GM18868 (cell line): ENCODE data around the gene RAB11FIP4.
A peak's percentile ranks its signal among the peaks of the same experiment; 100 is the strongest.

ENCODE experiments used
- ATAC-seq: cut with Tn5 transposase; IDR thresholded peaks from one replicate; pipeline ENCODE4 v1.9.1; 2021; ENCODE audit warnings: mild to moderate bottlenecking, moderate library complexity; ENCODE audit not compliant: unreplicated experiment

Gene RAB11FIP4

DNA sequence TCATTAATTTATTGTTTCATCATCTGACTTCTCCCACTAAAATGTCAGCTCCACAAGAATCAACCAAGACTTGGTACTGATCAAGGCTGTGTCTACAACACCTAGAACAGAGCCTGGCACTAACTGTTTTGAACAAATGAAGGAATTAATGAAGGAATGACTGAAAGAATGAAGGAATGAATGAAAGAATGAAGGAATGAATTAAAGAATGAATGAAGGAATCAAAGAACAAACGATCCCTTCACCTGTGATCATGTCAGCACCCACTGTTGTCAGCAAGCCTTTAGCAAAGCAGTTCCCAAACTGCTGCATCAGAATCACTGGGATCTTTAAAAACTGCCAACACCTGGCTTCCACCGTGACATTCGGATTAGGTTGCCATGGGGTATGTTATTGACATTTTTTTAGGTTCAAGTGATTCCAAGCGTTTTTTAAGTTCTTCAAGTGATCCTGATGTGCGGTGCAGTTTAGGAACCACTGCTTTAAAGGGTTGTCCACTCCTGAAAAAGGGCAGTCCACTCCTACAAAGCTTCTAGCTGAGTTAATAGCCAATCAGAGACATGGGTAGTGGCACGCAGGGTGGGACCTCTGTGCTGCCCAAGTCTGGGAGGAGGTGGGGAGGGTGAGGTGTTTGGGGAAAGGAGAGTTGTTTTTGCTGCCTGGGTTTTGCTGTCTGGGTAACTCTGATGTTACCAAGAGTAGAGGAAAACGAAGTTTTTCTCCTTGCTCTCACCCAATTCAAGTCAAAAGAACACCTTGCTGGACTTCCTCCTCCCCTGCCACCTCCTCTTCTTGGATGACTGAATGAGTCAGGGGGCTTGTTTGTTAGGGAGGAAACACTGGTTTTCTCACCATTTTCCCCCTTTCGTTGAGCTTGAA is 89.7 kb downstream of the RAB11FIP4 start:
- no peak for ATAC-seq

DNA sequence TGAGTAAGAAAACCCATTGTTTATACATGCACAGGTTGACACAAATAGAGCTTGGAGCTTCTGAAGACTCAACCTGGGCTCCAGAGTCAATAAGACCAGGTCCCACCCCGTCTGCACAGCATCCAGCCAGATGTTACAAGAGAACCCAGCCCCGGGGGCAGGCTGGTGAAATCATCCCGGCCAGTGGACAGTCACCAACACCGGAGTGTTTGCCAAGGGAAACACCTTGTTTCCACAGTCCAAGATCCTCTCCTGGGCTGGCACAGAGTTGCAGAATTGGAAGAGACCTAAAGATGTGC is 90.3 kb downstream of the RAB11FIP4 start:
- no peak for ATAC-seq

DNA sequence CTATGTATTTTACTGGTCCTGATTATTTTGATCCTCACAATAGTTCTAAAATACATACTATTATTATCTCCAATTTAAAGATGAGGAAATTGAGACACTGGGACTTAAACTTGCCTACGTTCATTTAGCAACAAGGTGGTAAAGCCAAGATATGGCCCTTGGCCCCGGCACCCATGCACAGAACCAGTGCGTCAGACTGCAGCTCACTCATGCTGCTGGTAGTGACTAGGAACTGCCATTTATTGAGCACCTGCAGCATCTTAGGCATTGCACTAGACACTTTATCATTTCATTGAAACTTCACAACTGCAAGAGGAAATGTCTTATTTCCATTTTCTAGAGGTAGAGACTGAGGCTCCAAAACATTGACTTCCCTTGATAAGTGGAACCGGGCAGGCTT is 93.3 kb downstream of the RAB11FIP4 start:
- no peak for ATAC-seq

DNA sequence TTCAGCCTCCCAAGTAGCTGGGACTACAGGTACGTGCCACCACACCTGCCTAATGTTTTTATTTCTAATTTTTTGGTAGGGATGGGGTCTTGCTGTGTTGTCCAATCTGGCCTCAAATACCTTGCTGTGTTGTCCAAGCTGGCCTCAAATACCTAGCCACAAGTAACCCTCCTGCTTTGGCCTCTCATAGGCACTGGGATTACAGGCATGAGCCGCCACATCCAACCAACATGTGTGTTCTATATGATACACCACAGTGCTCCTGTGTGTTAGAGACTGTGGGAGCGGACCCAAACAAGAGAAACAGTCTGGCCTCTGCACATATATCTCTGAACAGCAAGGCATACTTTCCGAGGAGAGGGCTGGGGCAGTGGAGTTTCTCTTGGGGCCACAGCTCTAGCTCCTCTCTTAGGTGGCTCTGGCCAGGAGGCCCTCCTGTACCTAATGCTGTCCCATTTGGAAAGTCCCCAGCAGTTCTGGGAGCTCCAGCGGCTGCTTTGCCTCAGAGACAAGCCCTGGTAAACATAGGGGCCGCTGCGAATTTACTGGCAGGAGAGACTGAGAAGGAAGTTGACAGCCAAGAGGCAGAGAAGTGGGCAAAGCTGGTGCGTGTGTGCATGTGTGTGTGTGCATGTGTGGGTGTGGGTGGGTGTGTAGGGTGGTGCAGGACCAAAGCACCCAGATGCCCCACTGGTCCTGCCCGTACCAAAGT is 95.0 kb downstream of the RAB11FIP4 start:
- ATAC-seq = no peak

DNA sequence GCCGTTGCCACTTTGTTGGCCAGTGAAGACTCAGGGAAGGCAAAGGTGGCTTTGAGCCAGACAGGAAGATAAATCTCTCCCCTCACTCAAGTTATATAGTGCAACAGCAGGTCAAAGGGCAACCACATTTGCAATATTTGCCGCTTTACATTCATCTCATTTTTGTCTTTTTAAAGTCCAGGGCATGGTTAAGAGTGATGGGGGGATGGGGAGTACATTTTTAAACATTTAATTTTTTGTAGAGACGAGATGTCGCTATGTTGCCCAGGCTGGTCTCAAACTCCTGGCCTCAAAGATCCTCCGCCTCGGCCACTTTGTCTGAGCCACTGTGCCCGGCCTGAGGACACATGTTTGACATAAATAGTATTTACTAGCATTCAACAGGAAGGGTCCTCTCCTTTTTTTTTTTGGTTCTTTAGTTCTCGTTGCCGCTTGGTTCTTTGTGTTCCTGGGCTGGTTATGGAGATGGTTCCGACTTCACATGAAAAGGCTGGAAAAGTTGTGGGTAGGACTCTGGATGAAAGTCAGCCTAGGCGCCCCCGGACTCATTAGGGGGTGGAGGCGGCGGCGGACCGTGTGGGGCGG is 95.7 kb downstream of the RAB11FIP4 start:
- ATAC-seq = no peak

DNA sequence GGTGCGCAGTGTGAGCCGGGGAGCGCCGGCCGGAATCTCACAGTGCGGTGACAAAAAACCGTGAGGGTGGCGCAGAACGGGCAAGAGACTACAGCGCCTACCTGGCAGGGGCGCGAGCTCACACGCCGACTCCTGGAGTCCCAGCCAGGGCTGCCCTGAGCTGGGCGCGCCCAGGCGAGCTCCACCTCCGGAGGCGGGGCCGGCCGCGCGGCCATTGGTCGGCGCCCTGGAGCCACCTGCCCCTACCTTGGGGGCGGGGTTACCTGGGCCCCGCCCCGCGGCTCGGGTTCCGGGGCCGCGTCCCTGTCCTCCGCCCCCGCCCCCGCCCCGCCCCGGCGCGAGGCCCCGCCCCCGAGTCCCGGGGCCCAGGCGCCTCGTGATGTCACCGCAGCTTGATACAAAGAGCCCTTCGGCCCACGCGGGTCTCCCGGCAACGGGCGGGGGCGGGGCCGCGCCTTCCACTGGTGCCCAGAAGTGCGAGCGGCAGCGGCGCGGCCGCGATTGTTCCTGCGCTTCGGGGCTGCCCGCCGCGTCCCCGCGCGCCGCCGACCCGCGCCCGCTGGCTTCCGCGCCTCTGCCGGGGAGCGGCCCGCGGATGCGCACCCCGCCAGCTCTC is 96.3 kb downstream of the RAB11FIP4 start:
- peak; percentile 73 for ATAC-seq

DNA sequence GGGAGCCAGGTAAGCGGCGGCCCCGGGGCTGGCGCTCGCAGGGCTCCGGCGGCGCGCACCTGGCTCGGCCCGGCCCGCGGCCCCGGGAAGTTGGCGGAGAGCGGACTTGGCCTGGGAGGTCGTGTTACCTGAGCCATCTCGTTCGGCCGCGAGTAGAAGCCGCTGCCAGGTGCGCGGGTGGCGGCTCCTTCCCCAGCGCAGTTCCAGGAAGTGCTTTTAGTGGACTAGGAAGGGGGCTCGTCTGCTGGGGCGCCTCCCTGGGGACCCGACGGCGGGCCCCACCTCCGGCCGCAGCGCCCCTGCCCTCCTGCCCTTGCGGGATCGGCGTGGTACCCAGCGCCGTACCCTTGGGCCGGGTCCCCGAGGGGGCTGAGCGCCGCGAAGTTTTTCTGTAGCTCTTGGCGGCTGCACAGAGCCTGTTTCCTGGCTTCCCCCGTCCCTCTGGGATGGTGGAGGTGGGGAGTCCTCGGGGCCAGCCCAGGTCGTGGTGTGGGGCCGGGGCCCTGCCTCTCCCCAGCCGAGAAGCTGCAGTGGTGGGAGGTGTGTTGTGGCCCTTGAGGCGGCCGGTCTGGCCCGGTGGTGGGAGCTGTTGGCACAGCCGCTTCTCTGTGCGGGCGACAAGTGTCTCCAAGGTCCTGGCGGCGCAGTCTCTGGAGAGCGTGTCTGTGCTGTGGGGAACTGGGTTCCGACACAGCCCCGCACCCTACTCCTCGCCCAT is 96.9 kb downstream of the RAB11FIP4 start:
- no peak for ATAC-seq

DNA sequence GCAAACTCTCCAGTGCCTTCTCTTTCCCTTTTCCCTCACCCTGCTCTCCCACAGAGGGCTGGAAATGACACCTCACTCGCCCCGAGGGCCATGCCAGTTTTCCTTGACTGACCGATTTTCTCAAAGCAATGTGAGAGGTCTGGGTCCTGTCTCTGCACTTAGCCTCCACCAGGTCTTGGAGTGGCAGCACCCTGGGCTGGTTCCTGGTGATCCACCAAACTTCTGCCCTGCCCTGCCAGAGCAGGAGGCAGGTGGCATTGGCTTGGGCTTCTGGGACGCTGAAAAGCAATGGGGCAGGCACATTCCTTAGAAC is 97.5 kb downstream of the RAB11FIP4 start:
- ATAC-seq = no peak

DNA sequence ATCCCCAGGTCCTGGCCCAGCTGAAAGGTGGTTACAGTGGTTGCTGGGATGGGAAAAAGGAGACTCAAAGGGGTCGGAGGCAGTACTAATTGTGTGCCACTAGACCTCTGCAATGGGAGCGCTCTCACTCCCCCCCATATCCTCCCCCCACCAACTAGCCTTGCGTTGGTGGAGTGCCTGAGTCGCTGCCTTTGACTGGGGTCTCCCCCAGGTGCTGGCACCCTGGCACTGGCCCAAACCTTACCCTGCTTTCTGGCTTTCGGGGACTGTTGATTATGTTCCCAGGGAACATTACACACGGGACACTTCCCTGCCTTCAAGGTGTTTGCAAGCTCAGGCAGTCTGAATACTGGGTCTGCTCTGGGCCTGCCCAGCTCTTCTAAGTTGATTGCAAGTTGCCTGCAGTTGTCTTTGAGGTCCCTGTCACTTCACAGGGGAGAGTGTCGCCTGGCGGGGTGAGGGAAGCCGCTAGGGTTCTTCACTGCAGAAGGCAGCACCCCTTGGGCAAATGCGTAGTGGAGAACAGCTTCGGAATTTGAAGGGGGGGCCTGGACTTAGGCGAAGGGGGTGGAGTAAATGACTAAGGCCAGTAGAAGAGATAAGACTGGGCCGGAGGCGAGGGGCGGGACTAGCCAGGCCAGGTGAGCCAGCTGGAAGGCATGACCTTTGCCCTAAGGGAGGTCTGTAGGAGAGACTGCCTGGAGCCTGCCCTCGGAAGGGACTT is 98.0 kb downstream of the RAB11FIP4 start:
- ATAC-seq = no peak

DNA sequence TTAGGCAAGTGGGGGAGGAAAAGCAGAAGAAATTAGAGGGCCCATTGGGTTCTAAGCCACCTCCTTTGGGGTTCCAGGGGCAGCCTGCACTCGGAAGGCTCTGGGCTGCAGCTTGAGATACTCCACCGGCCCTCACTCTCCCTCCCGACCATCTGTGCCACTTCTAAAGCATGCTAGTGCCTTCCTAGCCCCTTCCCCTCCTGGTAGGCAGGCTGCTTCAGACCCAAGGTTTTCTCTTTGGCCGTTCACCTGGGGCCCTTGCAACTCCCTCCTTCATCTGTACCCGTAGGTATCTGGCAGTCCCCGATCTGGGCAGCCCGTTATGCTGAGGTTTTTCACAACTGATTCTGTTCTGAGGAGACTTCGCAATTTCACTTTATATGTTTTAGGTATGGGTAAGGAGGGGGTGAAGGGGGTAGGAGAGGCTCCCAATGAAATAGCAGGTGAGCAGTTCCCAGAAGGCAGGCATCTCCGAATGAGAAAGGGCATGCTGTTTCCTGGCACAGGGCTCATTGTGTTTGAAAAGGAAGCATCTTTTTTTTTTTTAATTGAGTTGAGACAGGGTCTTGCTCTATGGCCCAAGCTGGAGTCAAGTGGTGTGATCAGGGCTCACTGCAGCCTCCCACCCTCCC is 98.7 kb downstream of the RAB11FIP4 start:
- no peak for ATAC-seq

DNA sequence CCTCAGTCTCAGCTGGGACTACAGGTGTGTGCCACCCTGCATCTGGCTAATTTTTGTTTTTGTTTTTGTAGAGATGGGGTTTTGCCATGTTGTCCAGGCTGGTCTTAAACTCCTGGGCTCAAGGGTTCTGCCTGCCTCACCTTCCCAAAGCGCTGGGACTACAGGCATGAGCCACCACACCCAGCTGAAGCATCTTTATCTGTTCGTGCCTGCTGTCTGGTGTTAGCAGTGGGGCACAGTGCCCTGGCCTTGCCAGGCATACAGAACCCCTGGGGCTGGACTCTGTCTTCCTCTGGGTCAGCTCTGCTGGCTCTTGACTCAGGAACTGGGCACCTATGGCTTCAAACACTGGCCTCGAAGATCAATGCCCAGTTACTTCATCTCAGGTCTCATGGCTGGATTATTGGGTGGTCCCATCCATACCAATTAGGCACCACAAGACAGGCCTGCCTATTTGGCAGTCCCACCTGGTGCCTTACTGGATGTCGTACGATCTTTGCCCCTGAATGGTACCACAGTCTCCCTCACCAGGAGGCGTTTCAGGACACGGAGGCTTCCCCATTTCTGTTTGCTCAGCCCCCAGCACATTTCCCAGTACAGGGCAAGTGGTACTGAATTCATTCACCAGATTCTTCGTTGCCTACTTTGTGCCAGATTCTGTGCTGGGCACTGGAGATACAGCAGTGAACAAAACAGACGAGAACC is 99.3 kb downstream of the RAB11FIP4 start:
- no peak for ATAC-seq

DNA sequence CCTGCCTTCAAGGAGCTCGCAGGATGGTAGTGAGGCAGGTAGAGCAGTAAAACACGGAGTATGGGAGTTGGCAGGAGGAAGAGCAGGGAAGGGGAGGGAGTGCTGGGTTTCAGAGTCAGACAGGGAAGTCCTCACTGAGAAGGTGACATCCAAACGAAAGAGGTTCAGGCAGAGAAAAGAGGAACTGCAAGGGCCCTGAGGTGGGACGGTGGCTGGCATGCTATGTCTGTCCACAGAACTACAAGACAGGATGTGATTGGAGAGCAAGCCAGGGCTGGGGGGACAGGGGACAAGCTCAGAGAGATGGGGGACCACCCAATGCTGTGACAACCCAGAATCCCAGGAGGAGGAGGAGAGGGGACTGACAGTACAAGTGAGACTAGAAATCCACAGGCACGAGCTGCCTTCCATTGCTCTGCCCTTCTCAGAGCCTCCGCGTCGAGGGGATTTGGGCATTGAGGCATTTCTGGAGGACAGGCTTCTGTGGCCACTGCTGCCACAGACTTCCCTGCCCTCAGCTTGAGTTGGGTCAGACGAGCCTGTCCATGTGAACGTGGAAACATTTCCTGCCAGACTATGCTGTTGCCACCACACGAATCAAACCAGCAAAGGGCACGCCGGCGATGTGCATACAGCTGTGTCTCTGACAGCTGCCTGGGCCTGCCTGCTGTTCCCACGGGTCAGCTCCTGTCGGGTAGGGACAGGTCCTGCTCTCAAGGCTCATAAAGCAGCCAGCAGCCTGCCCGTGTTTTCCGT is 100.1 kb downstream of the RAB11FIP4 start:
- peak; percentile 29 for ATAC-seq

DNA sequence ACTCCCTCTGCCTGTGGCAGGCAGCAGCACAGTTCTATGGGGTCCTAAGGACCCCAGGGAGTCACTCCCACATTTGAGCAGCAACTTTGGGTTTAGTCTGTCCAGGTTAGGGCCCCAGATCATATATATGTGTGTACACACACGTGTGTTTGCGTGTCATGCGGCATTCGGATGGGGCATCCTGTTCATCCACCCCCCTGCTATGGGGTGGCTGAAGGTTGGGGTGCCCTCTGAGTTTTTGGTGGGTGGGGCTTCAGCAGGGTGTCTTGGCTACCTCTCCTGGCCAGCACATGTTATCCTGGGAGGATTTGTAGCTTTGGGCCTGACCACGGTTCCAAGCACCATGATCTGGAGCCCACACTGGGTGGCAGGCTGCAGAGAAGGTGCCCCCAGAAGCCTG is 100.7 kb downstream of the RAB11FIP4 start:
- ATAC-seq = no peak

DNA sequence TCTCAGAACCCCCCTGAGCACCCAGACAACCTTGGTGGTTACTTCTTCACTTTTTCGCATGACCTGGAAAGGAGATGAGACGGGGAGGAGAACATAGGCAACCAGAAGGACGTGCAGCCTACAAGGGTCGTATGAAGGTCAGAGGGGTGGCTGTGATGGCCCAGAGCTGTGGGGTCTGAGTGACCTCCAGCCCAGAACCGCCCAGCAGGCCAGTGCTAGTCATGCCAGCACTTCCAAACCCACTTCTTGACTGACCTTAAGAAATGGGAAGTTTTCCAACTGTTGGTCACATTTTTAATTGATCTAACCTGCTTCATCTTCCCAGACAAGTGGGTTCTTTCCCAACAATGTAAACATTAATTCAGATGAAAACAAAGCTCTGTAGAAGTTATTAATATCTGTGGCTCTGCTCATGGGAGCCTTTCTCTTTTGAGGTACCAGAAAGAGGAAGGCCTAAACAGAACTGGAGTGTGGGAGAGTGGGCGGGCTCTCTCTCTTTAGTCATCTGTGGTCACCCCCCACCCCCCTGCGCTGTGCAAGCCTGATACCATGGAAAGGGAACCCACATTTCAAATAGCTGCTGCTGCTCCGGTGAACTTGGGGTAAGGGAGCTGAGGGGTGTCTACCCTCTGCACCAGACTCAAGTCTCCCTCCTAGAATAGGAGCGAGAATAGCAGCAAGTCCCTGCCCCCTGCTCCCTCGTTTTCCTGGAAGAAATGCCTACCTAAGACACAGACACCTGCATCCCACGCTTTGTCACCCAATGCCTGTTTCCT is 101.6 kb downstream of the RAB11FIP4 start:
- ATAC-seq = peak; percentile 36

DNA sequence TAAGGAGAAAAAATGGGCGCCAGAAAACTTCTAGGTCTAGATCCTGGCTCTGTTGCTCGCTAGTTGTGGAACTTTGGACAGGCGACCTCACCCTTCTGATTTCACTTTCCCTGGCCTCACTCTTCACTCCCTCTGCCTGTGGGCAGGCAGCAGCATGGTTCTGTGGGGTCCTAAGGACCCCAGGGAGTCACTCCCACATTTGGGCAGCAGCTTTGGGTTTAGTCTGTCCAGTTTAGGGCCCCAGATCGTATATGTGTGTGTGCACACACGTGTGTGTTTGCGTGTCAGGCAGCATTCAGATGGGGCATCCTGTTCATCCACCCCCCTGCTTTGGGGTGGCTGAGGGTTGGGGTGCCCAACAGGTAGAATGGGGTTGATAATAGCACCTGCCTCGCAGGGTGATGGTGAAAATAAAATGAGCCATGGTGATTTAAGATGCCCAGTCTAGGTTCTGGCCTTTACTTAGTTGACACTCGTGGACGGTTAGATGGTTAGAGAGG is 102.2 kb downstream of the RAB11FIP4 start:
- ATAC-seq = no peak

DNA sequence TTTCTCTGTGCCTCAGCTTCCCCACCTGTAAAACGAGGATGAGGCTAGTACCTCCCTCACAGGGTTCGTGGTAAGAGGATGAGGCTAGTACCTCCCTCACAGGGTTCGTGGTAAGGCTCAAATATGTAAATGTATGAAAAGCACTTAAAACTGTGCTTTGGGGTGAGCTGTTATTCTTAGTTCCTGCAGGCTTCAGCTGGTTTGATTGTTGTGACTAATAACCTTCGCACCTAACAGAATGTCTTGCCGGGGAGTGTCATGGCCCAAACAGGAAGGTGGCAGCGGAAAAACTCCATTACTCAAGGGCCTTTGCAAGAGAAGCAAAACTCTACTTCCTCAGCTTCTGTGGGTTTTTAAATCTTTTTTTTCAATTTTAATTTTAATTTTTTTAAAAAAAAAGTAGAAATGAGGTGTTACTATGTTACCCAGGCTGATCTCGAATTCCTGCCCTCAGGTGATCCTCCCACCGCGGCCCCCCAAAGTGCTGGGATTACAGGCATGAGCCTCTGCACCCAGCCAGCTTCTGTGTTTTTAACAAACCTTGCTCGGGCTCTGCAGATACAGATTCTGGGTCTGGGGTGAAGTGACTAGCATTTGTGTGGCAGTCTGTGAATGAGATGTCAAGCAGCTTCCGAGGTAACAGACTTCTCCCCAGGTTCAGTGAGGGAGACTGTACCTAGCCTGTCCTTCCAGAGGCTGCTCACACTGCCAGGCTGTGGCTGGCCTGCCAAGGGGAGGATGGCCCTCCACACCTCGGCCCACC is 103.0 kb downstream of the RAB11FIP4 start:
- no peak for ATAC-seq
